ENCODE data around the gene FOSL1. TPM values are rescaled to one million over a fixed set of nuclear protein-coding genes. Genes with fewer than 3 reads are reported as not detected.
A peak's percentile ranks its signal among the peaks of the same experiment; 100 is the strongest.

The FOSL1 gene
- total RNA-seq, 2 donors from 2014 or later: 1.8 TPM; not detected in 1

DNA sequence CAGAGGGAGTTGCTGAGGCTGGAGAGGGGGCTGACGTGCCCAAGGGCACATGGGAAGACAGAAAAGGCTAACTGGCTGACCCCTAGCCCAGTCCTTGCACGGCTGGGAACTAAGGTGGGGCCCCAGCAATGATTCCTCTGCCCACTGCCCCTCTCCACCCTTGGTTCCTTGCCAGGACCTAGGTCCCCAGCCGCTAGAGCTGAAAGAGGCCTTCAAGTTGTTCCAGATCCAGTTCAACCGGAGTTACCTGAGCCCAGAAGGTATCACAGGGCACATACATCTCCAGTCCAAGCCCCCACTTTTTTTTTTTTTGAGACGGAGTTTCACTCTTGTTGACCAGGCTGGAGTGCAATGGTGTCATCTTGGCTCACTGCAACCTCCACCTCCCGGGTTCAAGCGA is 20.2 kb downstream of the FOSL1 start:
- Histone ChIP-seq H3K9ac (ENCODE audit: extremely low read depth, low read length, poor library complexity, severe bottlenecking) (no peak overlapping the region), H3K4me1 (ENCODE audit: control insufficient read depth, insufficient read depth, low read length) (no peaks in the 10 kb centered on the region), H3K27me3 (ENCODE audit: control insufficient read depth, insufficient read depth, low read length, poor library complexity, severe bottlenecking) (no peaks in the 10 kb centered on the region), H3K9me3 (ENCODE audit: control insufficient read depth, low read length) (no peaks in the 10 kb centered on the region), H3K36me3 (ENCODE audit: control insufficient read depth, insufficient read depth, low read length) (peaks cover 26% of the 10 kb centered on the region), H3K4me3 (ENCODE audit: low read length) (no peak overlapping the region), H3K27ac (ENCODE audit: low read depth, low read length) (no peak overlapping the region)
- Mint-ChIP-seq H3K27ac (no peak overlapping the region), H3K4me3 (no peak overlapping the region), H3K27me3 (ENCODE audit: insufficient read depth) (peaks cover 8% of the 10 kb centered on the region), H3K9me3 (no peaks in the 10 kb centered on the region), H3K36me3 (ENCODE audit: low read depth) (peaks cover 26% of the 10 kb centered on the region), H3K4me1 (peaks cover 2% of the 10 kb centered on the region)
- DNase-seq: no peak
- TF ChIP-seq, protein P1, sequence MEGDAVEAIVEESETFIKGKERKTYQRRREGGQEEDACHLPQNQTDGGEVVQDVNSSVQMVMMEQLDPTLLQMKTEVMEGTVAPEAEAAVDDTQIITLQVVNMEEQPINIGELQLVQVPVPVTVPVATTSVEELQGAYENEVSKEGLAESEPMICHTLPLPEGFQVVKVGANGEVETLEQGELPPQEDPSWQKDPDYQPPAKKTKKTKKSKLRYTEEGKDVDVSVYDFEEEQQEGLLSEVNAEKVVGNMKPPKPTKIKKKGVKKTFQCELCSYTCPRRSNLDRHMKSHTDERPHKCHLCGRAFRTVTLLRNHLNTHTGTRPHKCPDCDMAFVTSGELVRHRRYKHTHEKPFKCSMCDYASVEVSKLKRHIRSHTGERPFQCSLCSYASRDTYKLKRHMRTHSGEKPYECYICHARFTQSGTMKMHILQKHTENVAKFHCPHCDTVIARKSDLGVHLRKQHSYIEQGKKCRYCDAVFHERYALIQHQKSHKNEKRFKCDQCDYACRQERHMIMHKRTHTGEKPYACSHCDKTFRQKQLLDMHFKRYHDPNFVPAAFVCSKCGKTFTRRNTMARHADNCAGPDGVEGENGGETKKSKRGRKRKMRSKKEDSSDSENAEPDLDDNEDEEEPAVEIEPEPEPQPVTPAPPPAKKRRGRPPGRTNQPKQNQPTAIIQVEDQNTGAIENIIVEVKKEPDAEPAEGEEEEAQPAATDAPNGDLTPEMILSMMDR (conservative IDR thresholded peaks at IDR 0.05): no peak
- WGBS, 2 experiments (ENCODE audit: insufficient coverage in 1 of 2, insufficient read length in 1 of 2): 93 to 100% methylated on average over 6 to 7 of the region's 7 CpGs

DNA sequence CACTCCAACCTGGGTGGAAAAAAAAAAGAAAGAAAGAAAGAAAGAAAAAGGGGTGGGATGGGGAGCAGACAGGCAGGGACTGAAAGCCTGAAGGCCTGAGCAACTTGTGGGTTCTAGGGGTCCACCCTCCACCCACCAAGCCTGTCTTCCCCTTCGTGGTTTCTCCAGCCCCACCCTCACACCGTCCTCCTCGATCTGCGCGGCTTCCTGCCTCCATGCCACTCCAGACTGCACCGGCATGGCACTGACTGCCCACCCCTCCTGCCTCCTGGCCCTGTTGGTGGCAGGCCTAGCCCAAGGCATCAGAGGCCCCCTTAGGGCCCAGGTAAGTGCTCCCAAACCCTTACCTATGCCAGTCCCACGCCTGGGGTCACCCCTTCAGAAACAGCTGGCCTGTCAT is 20.6 kb downstream of the FOSL1 start, which contains the start of gene CTSW:
Gene CTSW, plus strand, starts transcription at position 221 of the 400 bp plus-strand sequence. Its CDS starts 18 bp downstream, at position 239.
- TF ChIP-seq, protein P1 (conservative IDR thresholded peaks at IDR 0.05): no peak
- 87 to 89% methylated on average over 6 to 7 of the region's 7 CpGs for WGBS, 2 experiments (ENCODE audit: insufficient coverage in 1 of 2, insufficient read length in 1 of 2)
- Histone ChIP-seq H3K4me3 (ENCODE audit: low read length) (no peak within 1 kb of the TSS), H3K27me3 (ENCODE audit: control insufficient read depth, insufficient read depth, low read length, poor library complexity, severe bottlenecking) (no peaks in the 10 kb centered on the region), H3K27ac (ENCODE audit: low read depth, low read length) (no peak within 1 kb of the TSS), H3K4me1 (ENCODE audit: control insufficient read depth, insufficient read depth, low read length) (no peaks in the 10 kb centered on the region), H3K9ac (ENCODE audit: extremely low read depth, low read length, poor library complexity, severe bottlenecking) (no peak within 1 kb of the TSS), H3K9me3 (ENCODE audit: control insufficient read depth, low read length) (no peaks in the 10 kb centered on the region), H3K36me3 (ENCODE audit: control insufficient read depth, insufficient read depth, low read length) (peaks cover 22% of the 10 kb centered on the region)
- Mint-ChIP-seq H3K4me3 (no peak within 1 kb of the TSS), H3K9me3 (no peaks in the 10 kb centered on the region), H3K36me3 (ENCODE audit: low read depth) (peaks cover 21% of the 10 kb centered on the region), H3K27me3 (ENCODE audit: insufficient read depth) (peaks cover 8% of the 10 kb centered on the region), H3K4me1 (peaks cover 2% of the 10 kb centered on the region), H3K27ac (no peak within 1 kb of the TSS)
- DNase-seq: no peak

DNA sequence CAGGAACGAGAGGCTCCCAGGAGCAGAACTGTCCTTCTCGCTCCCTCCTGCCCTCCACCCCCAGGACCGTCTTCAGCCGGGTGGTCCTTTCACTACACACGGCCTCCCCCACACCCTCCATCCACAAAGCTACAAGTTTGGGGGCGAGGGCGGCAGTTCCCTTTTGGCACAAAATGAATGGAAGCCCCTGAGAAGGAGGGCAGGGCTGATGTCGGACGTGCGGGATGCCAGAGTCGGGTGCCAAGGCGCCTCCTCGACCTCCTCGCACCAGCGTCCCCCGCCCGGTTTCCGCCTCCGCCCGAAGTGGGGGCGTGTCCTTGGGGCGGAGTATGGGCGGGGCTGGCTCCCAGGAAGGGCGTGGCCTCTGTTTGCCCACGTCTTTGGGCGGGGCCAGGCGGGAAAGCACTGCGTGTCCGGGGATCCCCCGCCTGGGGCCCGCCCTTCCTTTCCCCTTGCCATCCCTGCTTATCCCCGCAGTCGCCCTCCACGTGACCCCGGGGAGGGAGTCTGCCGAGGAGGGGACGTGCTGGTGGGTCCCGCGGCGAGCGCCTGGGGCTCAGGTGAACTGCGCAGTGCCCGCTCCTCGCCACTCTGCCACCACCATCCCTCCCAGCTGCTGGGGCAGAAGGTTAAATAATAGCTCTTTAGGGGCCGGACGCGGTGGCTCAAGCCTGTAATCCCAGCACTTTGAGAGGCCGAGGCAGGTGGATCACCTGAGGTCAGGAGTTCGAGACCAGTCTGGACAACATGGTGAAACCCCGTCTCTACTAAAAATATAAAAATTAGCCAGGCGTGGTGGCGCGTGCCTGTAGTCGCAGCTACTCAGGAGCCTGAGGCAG is 26.7 kb downstream of the FOSL1 start:
- no peaks in the 10 kb centered on the region for H3K27me3 ChIP-seq (ENCODE audit: control insufficient read depth, insufficient read depth, low read length, poor library complexity, severe bottlenecking)
- no peaks in the 10 kb centered on the region for H3K9me3 ChIP-seq (ENCODE audit: control insufficient read depth, low read length)
- peaks cover 11% of the 10 kb centered on the region for H3K36me3 ChIP-seq (ENCODE audit: control insufficient read depth, insufficient read depth, low read length)
- peak overlapping the region; percentile 44 for H3K9ac ChIP-seq (ENCODE audit: extremely low read depth, low read length, poor library complexity, severe bottlenecking)
- H3K27ac ChIP-seq (ENCODE audit: low read depth, low read length): no peak overlapping the region
- Mint-ChIP-seq H3K4me1 (peaks cover 5% of the 10 kb centered on the region), H3K36me3 (ENCODE audit: low read depth) (peaks cover 18% of the 10 kb centered on the region), H3K27ac (peak overlapping the region; percentile 87), H3K27me3 (ENCODE audit: insufficient read depth) (peaks cover 8% of the 10 kb centered on the region), H3K4me3 (peak overlapping the region; percentile 85), H3K9me3 (no peaks in the 10 kb centered on the region)
- TF ChIP-seq, protein P1 (conservative IDR thresholded peaks at IDR 0.05): no peak
- H3K4me3 ChIP-seq (ENCODE audit: low read length): peak overlapping the region; percentile 94
- peak; percentile 98 for DNase-seq
- 14 to 30% methylated on average over 20 to 54 of the region's 54 CpGs for WGBS, 2 experiments (ENCODE audit: insufficient coverage in 1 of 2, insufficient read length in 1 of 2)
- no peaks in the 10 kb centered on the region for H3K4me1 ChIP-seq (ENCODE audit: control insufficient read depth, insufficient read depth, low read length)

Measured in endodermal cell (in vitro differentiated cells).